IPS DF 6.9 (cell line): ENCODE data around the gene CASP4.
A peak's percentile ranks its signal among the peaks of the same experiment; 100 is the strongest.
"Not testable (repeated sequence)": the region's sequence is repeated elsewhere in the genome, so short reads cannot be mapped to it uniquely, and the experiment has no call there.

Experiments
- DNase-seq: peaks from one replicate; pipeline ENCODE4 v3.0.0-alpha.2; 2013; ENCODE audit warnings: low read depth, low spot score
- H3K27ac ChIP-seq: one replicate; pipeline ENCODE4 v1.5.1; 2013; ENCODE audit warnings: low read length, control low read depth
- H3K27me3 ChIP-seq: 2 replicates; pipeline ENCODE4 v1.6.1; 2013; ENCODE audit warnings: mild to moderate bottlenecking, low read length; ENCODE audit not compliant: control insufficient read depth, insufficient read depth
- H3K36me3 ChIP-seq: 2 replicates; pipeline ENCODE4 v1.6.1; 2013; ENCODE audit warnings: low read length; ENCODE audit not compliant: control insufficient read depth, insufficient read depth
- H3K4me1 ChIP-seq: 2 replicates; pipeline ENCODE4 v1.6.1; 2013; ENCODE audit warnings: low read length; ENCODE audit not compliant: control insufficient read depth, insufficient read depth
- H3K4me3 ChIP-seq: 2 replicates; pipeline ENCODE4 v1.5.1; 2013; ENCODE audit warnings: mild to moderate bottlenecking, low read length
- H3K9me3 ChIP-seq: 2 replicates; pipeline ENCODE4 v1.6.1; 2013; ENCODE audit warnings: low read length, inconsistent platforms; ENCODE audit not compliant: control insufficient read depth, insufficient read depth
- WGBS: extraction: QIAGEN DNeasy Blood & Tissue Kit; methylation state at CpG from one replicate; pipeline ENCODE4 v1.1.7; 2013; ENCODE audit warnings: mixed read lengths, missing lambda C conversion rate; ENCODE audit not compliant: insufficient read length, insufficient coverage; 5-methylcytosine and 5-hydroxymethylcytosine counted together

Gene CASP4

DNA sequence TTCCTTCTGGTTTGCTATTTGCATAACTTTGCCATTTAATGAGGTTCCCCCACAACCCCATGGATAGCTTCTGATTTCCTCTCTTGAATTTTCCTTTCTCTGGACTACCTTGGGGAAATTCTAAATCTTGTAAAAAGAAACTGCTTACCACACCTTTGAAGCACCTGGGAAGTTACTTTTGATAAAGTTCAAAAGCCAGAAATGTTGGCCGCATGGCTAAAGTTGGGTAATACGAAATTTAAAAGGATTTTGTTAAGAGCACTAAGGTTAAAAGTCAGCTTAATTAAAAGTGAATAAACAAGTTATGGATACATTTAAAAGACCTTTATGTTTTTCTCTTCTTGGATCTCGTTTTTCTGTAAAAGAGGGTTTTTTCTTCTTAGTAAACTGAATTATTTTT, 5.5 kb downstream of the CASP4 start:
- H3K36me3 ChIP-seq: no peaks in the 10 kb centered on the region
- no peak overlapping the region for H3K4me3 ChIP-seq
- DNase-seq: no peak
- H3K27me3 ChIP-seq: no peaks in the 10 kb centered on the region
- no peaks in the 10 kb centered on the region for H3K4me1 ChIP-seq
- no peak overlapping the region for H3K27ac ChIP-seq
- WGBS: 100% methylated on average over 1 of the region's 3 CpGs
- no peaks in the 10 kb centered on the region; the same call in 1 of the 2 replicates for H3K9me3 ChIP-seq

DNA sequence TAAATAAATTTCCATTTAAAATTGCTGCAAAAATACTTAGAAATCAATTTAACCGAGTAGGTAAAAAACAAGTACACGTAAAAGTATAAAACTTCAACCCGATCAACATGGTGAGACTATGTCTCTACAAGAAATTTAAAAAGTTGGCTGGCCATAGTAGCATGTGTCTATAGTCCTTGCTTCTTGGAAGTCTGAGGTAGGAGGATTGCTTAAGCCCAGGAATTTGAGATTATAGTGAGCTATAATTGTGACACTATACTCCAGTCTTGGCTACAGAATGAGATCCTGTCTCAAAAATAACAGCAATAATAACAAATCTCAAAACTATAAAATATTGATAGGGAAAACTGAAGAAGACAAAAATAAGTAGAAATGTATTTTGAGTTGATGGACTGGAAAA, 11.1 kb downstream of the CASP4 start:
- Histone ChIP-seq H3K9me3 (no peaks in the 10 kb centered on the region), H3K36me3 (no peaks in the 10 kb centered on the region), H3K27me3 (no peaks in the 10 kb centered on the region), H3K4me1 (no peaks in the 10 kb centered on the region), H3K27ac (no peak overlapping the region), H3K4me3 (no peak overlapping the region)
- no peak for DNase-seq
- no CpG with 5 or more reads among the region's 3 CpGs for WGBS

DNA sequence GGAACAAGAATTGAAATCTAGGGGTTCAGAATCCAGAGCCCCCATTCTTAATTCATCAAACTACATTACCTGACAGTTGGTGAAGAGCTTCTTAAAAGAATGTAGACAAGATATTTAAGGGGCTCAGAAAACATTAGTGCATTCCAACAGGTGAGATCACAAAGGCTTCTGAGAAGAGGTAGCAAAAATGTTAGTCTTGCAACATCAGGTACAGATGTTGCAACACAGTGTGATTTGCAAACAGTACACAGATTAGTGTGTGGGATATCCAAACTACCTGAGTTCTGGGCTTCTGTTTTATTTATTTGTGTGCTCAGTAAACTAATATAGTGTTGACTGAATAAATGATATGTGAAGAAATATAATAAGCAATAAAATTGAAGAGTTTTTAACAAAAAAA, 11.8 kb downstream of the CASP4 start:
- Histone ChIP-seq H3K4me3 (no peak overlapping the region), H3K27me3 (no peaks in the 10 kb centered on the region), H3K36me3 (no peaks in the 10 kb centered on the region), H3K4me1 (no peaks in the 10 kb centered on the region), H3K9me3 (no peaks in the 10 kb centered on the region), H3K27ac (no peak overlapping the region)
- no peak for DNase-seq

DNA sequence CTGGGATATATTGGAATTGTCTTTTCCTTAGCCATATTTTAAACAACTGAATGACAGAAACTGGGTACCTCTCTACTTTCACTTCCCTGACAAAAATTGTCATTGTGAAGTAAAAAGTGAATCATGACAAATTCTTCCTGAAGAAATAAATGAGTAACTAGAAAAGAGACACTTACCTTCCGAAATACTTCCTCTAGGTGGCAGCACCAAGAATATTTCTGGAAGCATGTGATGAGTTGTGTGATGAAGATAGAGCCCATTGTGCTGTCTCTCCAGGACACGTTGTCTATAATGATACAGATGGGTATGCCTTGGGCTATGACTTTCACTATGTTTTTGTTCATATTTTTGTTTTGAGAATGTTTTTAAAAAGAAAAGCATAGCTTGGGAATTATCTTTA, 21.5 kb downstream of the CASP4 start:
- peak; percentile 50 for DNase-seq
- WGBS: no CpG with 5 or more reads among the region's 2 CpGs
- no peak overlapping the region for H3K27ac ChIP-seq

DNA sequence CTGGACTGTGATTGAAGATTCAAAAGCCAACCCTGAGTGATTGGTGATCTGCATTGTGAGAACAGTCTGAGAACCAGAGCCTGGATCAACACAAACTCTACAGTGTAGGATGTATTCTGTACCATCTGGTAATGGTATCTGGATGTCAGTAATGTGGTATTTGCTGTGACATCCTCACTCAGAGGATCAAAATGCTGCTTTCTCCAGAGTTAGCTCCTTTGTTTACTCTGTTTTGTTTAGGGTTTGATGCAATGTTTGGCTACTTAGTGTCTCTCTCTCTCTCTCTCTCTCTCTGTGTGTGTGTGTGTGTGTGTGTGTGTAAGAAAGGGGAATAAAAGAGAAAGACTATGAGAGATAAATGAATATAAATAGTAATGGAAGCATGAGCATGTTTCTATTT, 24.3 kb downstream of the CASP4 start:
- Histone ChIP-seq H3K36me3 (no peaks in the 10 kb centered on the region), H3K4me3 (no peak overlapping the region)

More for the DNA sequence above, 21.5 kb downstream of the CASP4 start:
- no peaks in the 10 kb centered on the region for H3K9me3 ChIP-seq
- H3K36me3 ChIP-seq: no peaks in the 10 kb centered on the region
- no peak overlapping the region for H3K4me3 ChIP-seq
- H3K4me1 ChIP-seq: no peaks in the 10 kb centered on the region
- peaks cover 2% of the 10 kb centered on the region; the same call in 1 of the 2 replicates for H3K27me3 ChIP-seq

DNA sequence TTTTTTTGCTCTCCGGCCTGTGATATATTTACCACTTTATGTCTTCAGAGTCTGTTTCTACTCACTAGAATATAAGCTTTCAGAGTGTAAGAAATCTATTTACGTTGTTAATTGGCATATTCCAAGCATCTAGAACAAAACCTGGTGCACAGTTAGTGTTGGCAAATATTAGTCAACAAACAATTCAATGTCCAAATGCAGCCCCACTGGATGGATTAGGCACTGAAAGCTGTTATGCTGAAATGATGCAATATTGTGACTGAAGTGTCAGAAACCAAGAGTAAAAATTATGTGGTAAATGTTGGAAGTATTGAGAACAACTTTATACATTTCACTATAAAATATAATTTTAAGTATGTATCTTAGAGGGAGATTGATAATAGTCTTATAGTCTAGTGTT, 24.8 kb downstream of the CASP4 start:
- Histone ChIP-seq H3K4me3 (no peak overlapping the region), H3K27ac (no peak overlapping the region), H3K9me3 (no peaks in the 10 kb centered on the region), H3K4me1 (no peaks in the 10 kb centered on the region), H3K36me3 (no peaks in the 10 kb centered on the region), H3K27me3 (peaks cover 2% of the 10 kb centered on the region; the same call in 1 of the 2 replicates)
- no CpG with 5 or more reads among the region's 2 CpGs for WGBS
- DNase-seq: no peak

More for the DNA sequence above, 24.3 kb downstream of the CASP4 start:
- H3K27me3 ChIP-seq: peaks cover 2% of the 10 kb centered on the region; the same call in 1 of the 2 replicates
- no peak for DNase-seq
- H3K9me3 ChIP-seq: no peaks in the 10 kb centered on the region
- H3K4me1 ChIP-seq: no peaks in the 10 kb centered on the region
- H3K27ac ChIP-seq: no peak overlapping the region

- Histone ChIP-seq H3K4me1 (no peaks in the 10 kb centered on the region), H3K27ac (no peak overlapping the region), H3K9me3 (no peaks in the 10 kb centered on the region), H3K36me3 (no peaks in the 10 kb centered on the region), H3K27me3 (no peaks in the 10 kb centered on the region), H3K4me3 (no peak overlapping the region)
- WGBS: no CpG with 5 or more reads among the region's 1 CpG
- no peak for DNase-seq
These were observed 33.8 kb downstream of the CASP4 start for GRCh38 chr11:104934594-104934993.

DNA sequence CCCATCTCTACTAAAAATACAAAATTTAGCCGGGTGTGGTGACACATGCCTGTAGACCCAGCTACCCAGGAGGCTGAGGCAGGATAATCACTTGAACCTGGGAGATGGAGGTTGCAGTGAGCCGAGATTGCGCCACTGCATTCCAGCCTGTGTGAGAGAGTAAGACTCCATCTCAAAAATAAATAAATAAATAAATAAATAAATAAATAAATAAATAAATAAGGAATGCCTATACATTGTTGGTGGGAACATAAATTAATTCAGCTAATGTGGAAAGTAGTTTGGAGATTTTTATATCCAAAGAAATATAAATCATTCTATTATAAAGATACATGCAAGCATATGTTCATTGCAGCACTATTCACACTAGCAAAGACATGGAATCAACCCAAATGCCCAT, 34.3 kb downstream of the CASP4 start:
- not testable (repeated sequence) for DNase-seq, H3K27me3 ChIP-seq, H3K27ac ChIP-seq, H3K4me1 ChIP-seq, H3K9me3 ChIP-seq, H3K36me3 ChIP-seq, H3K4me3 ChIP-seq
- WGBS: no CpG with 5 or more reads among the region's 3 CpGs

- Histone ChIP-seq H3K4me3 (no peak overlapping the region), H3K9me3 (no peaks in the 10 kb centered on the region; the same call in 1 of the 2 replicates), H3K27me3 (no peaks in the 10 kb centered on the region), H3K4me1 (no peaks in the 10 kb centered on the region), H3K27ac (no peak overlapping the region), H3K36me3 (no peaks in the 10 kb centered on the region)
- DNase-seq: no peak
These were observed 39.6 kb downstream of the CASP4 start for GRCh38 chr11:104928811-104929210.

- Histone ChIP-seq H3K27me3 (no peaks in the 10 kb centered on the region), H3K9me3 (no peaks in the 10 kb centered on the region; the same call in 1 of the 2 replicates), H3K36me3 (no peaks in the 10 kb centered on the region), H3K27ac (no peak overlapping the region), H3K4me1 (no peaks in the 10 kb centered on the region), H3K4me3 (no peak overlapping the region)
- no CpG with 5 or more reads among the region's 9 CpGs for WGBS
- DNase-seq: peak; percentile 4
These were observed 41.4 kb downstream of the CASP4 start for GRCh38 chr11:104926771-104927611.

DNA sequence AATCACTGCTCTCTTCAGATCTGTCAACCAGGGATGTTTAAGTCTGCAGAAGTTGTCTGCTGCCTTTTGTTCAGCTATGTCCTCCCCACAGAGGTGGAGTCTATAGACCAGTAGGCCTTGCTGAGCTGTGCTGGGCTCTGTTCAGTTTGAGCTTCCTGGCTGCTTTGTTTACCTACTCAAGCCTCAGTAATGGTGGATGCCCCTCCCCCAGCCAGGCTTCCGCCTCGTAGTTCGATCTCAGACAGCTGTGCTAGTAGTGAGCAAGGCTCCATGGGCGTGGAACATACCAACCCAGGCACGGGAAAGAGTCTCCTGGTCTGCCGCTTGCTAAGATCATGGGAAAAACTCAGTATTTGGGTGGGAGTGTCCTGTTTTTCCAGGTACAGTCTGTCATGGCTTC, 42.5 kb downstream of the CASP4 start:
- Histone ChIP-seq H3K4me3 (no peak overlapping the region), H3K36me3 (no peaks in the 10 kb centered on the region), H3K27ac (no peak overlapping the region), H3K9me3 (no peaks in the 10 kb centered on the region; the same call in 1 of the 2 replicates), H3K27me3 (no peaks in the 10 kb centered on the region), H3K4me1 (no peaks in the 10 kb centered on the region)
- no peak for DNase-seq
- no CpG with 5 or more reads among the region's 6 CpGs for WGBS
